Epidermal melanocyte (primary cell): ENCODE results near the gene SYNGR1.

Experiments used
- DNase-seq: peaks from one replicate; pipeline ENCODE4 v3.0.0; 2011; ENCODE audit warnings: low spot score; ENCODE audit not compliant: insufficient read length

SYNGR1 gene

GRCh38 chr22:39368461-39368911 is 18.7 kb downstream of the SYNGR1 start:
- no peak for DNase-seq

- no peak for DNase-seq
These were observed 19.4 kb downstream of the SYNGR1 start for GRCh38 chr22:39369186-39369585.

- DNase-seq, result no peak
These were observed 19.8 kb downstream of the SYNGR1 start for GRCh38 chr22:39369586-39369985.

- DNase-seq, result no peak
These were observed 21.9 kb downstream of the SYNGR1 start for GRCh38 chr22:39371732-39372131.

GRCh38 chr22:39374191-39374590 is 24.4 kb downstream of the SYNGR1 start:
- no peak for DNase-seq

GRCh38 chr22:39374801-39375200 is 25.0 kb downstream of the SYNGR1 start:
- DNase-seq, result no peak

GRCh38 chr22:39375646-39376045 is 25.9 kb downstream of the SYNGR1 start:
- DNase-seq, result no peak

- no peak for DNase-seq
These were observed 30.3 kb downstream of the SYNGR1 start for GRCh38 chr22:39379756-39380730.

GRCh38 chr22:39381009-39381755 is 31.4 kb downstream of the SYNGR1 start:
- DNase-seq, result no peak

GRCh38 chr22:39381930-39382329 is 32.1 kb downstream of the SYNGR1 start:
- DNase-seq, result no peak

- no peak for DNase-seq
These were observed 32.6 kb downstream of the SYNGR1 start for GRCh38 chr22:39382410-39382809.

- no peak for DNase-seq
These were observed 34.2 kb downstream of the SYNGR1 start for GRCh38 chr22:39383841-39384625.

- no peak for DNase-seq
These were observed 35.1 kb downstream of the SYNGR1 start for GRCh38 chr22:39384750-39385480.

- peak; percentile 90 for DNase-seq
These were observed 38.6 kb downstream of the SYNGR1 start for GRCh38 chr22:39388261-39389011.

GRCh38 chr22:39389420-39389819 is 39.6 kb downstream of the SYNGR1 start:
- DNase-seq, result no peak

- no peak for DNase-seq
These were observed 42.7 kb downstream of the SYNGR1 start for GRCh38 chr22:39392341-39392948.

- no peak for DNase-seq
These were observed 46.4 kb downstream of the SYNGR1 start for GRCh38 chr22:39395936-39396796.

- DNase-seq, result no peak
These were observed 47.0 kb downstream of the SYNGR1 start for GRCh38 chr22:39396797-39397195.

- DNase-seq, result no peak
These were observed 51.5 kb downstream of the SYNGR1 start for GRCh38 chr22:39401301-39401631.
